ENCODE measurements around the gene CHURC1. TPM values are rescaled to one million over a fixed set of nuclear protein-coding genes. Genes with fewer than 3 reads are reported as not detected.

CHURC1 gene
- total RNA-seq, 6 experiments from 2014 or later: 28.2 to 55.2 (median 37.1) TPM

DNA sequence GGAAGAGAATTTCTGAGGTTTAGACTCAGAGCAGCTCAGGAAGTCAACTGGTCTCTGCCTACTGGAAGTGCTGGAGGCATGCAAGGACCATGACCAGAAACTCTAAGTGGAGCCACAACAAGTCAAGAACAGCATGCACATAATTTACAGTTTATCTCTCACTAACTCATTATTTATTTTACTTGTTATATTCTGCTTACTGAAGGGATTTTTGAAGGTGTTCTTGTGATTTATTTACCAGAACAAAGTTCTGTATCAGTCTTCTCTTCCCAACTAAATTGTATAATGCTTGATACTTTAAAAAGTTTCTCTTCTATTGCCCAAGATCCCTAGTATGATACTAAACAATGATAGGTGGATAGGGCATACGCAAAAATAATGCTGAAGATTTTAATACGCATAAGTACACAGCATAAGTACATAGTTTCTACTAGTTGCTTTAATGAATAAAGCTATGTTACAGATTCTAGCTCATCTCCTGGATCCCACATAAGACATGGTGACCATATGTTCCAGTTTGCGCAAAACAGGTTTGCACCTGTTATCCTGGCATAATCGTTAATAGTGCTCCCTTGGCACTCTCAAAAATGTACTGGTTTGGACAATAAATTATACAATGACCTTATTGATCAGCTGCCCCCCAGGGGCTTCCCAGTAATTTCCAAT lies 22.9 kb upstream of the CHURC1 start:
- 71% methylated on average over 4 of the region's 4 CpGs for WGBS (ENCODE audit: insufficient coverage, low coverage, low lambda C conversion rate, missing lambda C conversion rate)
- Histone ChIP-seq H3K27ac (no peak overlapping the region), H3K4me1 (no peaks in the 10 kb centered on the region), H3K4me3 (no peak overlapping the region), H3K27me3 (no peaks in the 10 kb centered on the region), H3K36me3 (no peaks in the 10 kb centered on the region), H3K9me3 (no peaks in the 10 kb centered on the region)
- intact Hi-C loops (cut with DNase I): loop anchor here in 1 of 2 donors (5.0 kb wide), 1 partner anchor 69 kb away; no protein-coding TSS in a partner anchor
- DNase-seq: no peak
- no peak for ATAC-seq
- TF ChIP-seq POLR2A (IDR thresholded peaks at IDR 0.05) (no peak), CTCF (IDR thresholded peaks at IDR 0.05) (no peak)

GRCh38 chr14:64891839-64892375 lies 22.3 kb upstream of the CHURC1 start:
- H3K27ac ChIP-seq: no peak overlapping the region
- no peaks in the 10 kb centered on the region for H3K4me1 ChIP-seq
- ATAC-seq (peak; percentile 91 to 98 (median 92)), DNase-seq (no peak)
- no peaks in the 10 kb centered on the region for H3K27me3 ChIP-seq
- H3K9me3 ChIP-seq: no peaks in the 10 kb centered on the region
- WGBS (ENCODE audit: insufficient coverage, low coverage, low lambda C conversion rate, missing lambda C conversion rate): 27% methylated on average over 2 of the region's 2 CpGs
- TF ChIP-seq POLR2A (IDR thresholded peaks at IDR 0.05) (no peak), CTCF (IDR thresholded peaks at IDR 0.05) (peak; percentile 61 to 75 (median 63))
- no peak overlapping the region for H3K4me3 ChIP-seq
- no peaks in the 10 kb centered on the region for H3K36me3 ChIP-seq
- intact Hi-C loops (cut with DNase I): loop anchor here in 1 of 2 donors (5.0 kb wide), 1 partner anchor 70 kb away; no protein-coding TSS in a partner anchor

DNA sequence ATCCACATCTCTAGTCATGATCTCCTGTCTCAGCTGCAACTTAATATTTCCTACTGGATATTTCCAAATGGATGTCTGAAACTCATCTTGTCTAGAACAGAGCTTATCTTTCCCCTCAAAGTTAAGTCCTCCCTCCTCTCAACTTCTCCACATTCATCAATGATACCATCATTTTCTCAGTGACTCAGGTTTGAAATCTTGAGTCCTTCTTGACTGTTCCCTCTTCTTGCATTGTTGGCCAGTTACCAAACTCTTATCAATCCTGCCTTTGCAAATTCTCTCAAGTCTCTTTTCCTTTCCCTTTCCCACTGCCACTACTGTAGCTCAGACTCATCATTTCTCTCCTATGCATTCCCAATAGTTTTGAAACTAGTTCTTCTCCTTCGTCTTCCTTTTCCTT lies 14.3 kb upstream of the CHURC1 start:
- DNase-seq (no peak), ATAC-seq (no peak)
- Histone ChIP-seq H3K27ac (no peak overlapping the region), H3K4me3 (no peak overlapping the region), H3K4me1 (no peaks in the 10 kb centered on the region), H3K9me3 (no peaks in the 10 kb centered on the region), H3K27me3 (no peaks in the 10 kb centered on the region), H3K36me3 (no peaks in the 10 kb centered on the region)
- TF ChIP-seq CTCF (IDR thresholded peaks at IDR 0.05): no peak
- TF ChIP-seq POLR2A (IDR thresholded peaks at IDR 0.05): no peak
- 35% methylated on average over 1 of the region's 1 CpG for WGBS (ENCODE audit: insufficient coverage, low coverage, low lambda C conversion rate, missing lambda C conversion rate)
- intact Hi-C loops (cut with DNase I): no loop called here

GRCh38 chr14:64906022-64906421 lies 8.2 kb upstream of the CHURC1 start:
- H3K36me3 ChIP-seq: no peaks in the 10 kb centered on the region
- H3K27ac ChIP-seq: no peak overlapping the region
- ATAC-seq (no peak), DNase-seq (no peak)
- peaks cover 0 to 8% (median 0%) of the 10 kb centered on the region in 4 donors for H3K4me1 ChIP-seq
- intact Hi-C loops (cut with DNase I): no loop called here
- no peaks in the 10 kb centered on the region for H3K27me3 ChIP-seq
- H3K4me3 ChIP-seq: no peak overlapping the region
- no peak for TF ChIP-seq POLR2A (IDR thresholded peaks at IDR 0.05)
- no peak for TF ChIP-seq CTCF (IDR thresholded peaks at IDR 0.05)
- H3K9me3 ChIP-seq: no peaks in the 10 kb centered on the region
- WGBS (ENCODE audit: insufficient coverage, low coverage, low lambda C conversion rate, missing lambda C conversion rate): 74% methylated on average over 6 of the region's 6 CpGs
